ENCODE results near the gene FBXW8.

Gene FBXW8, protein sequence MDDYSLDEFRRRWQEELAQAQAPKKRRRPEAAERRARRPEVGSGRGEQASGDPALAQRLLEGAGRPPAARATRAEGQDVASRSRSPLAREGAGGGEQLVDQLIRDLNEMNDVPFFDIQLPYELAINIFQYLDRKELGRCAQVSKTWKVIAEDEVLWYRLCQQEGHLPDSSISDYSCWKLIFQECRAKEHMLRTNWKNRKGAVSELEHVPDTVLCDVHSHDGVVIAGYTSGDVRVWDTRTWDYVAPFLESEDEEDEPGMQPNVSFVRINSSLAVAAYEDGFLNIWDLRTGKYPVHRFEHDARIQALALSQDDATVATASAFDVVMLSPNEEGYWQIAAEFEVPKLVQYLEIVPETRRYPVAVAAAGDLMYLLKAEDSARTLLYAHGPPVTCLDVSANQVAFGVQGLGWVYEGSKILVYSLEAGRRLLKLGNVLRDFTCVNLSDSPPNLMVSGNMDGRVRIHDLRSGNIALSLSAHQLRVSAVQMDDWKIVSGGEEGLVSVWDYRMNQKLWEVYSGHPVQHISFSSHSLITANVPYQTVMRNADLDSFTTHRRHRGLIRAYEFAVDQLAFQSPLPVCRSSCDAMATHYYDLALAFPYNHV

DNA sequence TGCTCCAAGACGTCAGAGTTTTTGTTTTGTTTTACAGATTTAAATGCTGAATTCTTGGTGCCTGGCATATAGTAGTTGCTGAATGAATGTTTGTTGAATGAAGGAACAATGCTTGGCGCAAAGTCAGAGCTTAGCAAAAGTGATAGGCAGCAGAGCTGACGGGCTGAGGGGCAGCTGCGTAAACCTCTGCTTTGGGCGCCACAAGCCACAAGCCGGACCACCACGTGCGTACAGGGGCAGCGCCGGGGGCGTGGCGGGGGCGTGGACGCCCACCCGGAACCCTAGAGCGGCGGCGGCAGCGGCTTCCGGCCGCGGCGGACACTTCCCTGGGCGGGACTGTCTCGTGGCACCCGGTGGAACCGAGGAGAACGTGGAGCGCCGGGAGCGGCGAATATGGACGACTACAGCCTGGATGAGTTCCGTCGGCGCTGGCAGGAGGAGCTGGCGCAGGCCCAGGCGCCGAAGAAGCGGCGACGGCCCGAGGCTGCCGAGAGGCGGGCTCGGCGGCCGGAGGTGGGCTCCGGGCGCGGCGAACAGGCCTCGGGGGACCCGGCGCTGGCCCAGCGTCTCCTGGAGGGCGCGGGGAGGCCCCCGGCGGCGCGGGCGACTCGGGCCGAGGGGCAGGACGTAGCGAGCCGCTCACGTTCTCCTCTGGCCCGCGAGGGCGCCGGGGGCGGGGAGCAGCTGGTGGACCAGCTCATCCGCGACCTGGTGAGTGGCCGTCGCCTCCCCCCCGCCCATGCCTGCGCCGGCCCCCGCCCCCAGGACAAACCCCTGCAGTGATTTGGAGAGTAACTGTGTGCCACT is at the start of gene FBXW8:
Gene FBXW8, plus strand, starts transcription at position 306 of the 807 bp plus-strand sequence. Its CDS starts 88 bp downstream, at position 394.
- peak; percentile 69 for DNase-seq

DNA sequence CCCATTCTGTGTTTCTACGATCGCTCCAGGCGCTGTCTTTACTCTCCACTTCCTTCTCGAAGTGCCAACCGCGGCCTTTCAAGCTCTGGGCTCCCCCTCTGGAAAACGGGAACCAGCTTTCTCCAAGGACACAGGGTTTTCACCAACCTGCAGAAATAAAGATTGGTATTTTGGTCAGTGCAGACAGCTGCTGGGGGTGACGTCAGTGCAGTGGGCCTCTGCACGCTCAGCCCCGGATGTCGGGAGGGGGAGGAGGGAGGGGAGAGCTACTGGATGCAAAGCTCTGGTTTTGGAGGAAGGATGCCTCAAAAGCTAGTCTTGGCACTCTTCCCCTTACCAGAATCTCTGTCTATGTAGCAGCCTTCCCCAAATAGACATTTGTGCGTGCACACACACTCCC is 49.4 kb upstream of the FBXW8 start:
- DNase-seq, result peak; percentile 22

DNA sequence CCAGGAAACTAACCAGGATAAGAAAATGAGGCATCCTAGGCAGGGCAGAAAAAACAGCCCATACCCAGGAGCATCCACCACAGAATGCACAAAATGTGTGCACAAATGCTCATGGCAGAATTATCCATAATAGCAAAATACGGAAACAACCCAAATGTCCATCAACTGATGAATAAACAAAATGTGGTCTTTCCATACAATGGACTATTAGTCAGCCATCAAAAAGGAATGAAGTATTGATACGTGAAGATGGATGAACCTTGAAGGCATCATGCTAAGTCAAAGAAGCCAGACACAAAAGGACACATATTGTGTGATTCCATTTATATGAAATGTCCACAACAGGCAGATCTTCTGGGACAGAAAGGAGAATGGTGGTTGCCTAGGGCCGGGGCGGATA is 48.6 kb upstream of the FBXW8 start:
- DNase-seq, result no peak

DNA sequence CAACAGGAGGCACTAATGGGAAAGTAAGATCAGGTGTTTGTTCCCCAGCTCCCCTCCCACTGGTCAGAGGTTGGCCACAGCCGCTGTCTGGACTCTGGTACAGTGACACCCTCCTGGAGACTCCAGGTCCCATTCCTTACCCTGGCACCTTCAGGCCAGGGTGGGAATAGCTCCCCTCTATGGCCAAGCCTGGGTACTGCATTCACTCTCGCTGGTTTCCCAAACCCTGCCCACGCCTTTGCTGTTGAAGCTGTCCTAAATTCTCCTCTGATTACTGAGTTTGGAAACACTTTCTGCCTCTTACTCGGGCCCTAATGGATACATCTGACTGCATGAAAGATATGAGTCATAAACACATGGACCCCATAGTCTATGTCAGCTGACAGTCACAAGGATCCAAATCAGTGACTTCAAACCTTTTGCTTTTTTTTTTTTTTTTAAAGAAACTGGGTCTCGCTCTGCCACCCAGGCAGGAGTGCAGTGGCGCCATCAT is 47.4 kb upstream of the FBXW8 start:
- DNase-seq, result no peak

DNA sequence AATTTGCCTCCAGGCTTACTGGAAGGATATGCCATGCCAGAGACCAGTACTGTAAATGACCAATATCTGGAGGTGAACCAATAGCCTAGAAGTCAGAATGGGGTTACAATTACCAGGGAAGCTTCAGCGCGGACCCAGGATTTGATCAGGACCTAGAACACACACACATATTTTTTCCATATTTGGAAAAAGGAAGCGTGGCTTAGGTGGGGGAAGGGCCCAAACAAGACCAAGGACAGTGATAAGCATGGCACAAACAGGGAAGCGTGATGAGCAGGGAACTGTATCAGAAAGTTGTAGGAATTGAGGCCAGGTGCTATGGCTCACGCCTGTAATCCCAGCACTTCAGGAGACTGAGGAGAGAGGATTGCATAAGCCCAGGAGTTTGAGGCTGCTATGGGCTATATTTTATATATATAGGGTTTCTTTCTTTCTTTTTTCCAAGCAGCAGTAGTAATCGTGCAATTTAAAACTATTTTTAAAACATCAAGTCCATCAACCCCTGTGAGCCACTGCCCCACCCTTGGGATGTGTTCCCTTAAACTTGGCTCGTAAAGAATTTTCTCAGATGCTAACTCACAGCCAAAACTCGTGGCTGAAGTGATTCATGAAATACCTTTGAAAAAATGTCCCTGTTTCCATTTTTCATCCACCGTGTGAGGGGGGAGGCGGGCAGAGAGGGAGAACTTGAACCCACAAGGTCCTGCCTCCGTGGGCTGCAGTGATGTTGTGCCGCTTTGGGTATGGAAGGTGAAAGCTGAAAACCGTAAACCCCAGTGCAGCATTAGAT is 46.2 kb upstream of the FBXW8 start:
- no peak for DNase-seq

DNA sequence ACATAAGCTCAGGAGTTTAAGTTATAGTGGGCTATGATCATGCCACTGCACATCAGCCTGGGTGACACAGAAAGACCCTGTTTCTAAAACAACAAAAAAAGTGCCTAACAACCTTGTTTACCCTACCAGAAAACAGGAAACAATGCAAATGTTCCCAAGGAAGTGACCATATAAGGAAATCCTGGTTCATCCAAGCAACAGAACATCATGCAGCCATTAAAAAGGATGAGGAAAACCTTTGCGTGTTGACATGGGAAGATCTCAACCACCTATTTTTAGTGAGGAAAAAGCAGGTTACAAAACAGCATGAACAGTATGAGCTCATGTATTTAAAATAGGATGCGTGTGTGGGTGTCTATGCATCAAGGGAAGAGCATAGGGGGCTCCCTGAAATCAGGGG is 43.2 kb upstream of the FBXW8 start:
- DNase-seq, result no peak

DNA sequence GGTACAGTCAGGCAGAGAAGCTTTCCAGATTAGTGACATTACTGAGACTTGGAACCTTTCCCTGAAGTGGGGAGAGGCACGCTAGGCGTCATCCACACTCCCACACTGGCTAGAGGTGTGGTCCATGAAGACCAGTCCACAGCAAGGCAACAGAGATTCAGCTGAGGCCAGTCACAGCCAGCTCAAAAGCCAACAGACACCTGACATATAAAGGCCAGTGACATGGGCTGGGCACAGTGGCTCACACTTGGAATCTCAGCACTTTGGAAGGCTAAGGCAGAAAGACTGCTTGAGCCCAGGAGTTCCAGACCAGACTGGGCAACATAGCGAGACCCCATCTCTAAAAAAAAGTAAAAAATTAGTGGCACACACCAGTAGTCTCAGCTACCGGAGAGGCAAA is 40.4 kb upstream of the FBXW8 start:
- DNase-seq, result no peak

DNA sequence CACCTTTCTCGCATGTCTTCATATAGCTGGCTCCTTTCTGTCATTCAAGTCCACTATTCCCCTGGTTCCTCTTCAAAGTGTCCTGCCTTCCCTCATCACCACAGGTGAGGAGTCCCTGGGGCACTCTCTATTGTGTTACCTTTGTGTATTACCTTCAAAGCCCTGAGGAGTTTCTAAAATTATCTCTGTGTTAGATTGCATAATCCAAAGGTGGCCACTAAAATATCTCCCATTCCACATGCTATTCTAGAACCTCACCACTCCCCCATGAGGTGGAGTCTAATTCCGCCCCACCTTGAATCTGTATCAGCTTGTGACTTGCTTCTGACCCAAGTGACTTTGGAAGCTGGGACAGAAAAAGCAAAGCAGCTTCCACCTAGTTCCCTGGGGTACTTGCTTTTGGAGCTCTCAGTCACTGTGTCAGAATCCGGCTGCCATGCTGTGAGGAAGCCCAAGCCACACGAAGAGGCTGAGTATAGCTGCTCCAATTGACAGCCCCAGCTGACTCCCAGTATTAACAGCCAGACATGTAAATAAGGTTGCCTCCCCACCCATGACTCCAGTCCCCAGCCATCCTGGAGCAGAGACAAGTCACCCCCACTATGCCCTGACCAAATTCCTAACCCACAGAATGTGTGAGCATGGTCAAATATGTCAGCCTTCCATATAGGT is 36.3 kb upstream of the FBXW8 start:
- DNase-seq, result no peak

DNA sequence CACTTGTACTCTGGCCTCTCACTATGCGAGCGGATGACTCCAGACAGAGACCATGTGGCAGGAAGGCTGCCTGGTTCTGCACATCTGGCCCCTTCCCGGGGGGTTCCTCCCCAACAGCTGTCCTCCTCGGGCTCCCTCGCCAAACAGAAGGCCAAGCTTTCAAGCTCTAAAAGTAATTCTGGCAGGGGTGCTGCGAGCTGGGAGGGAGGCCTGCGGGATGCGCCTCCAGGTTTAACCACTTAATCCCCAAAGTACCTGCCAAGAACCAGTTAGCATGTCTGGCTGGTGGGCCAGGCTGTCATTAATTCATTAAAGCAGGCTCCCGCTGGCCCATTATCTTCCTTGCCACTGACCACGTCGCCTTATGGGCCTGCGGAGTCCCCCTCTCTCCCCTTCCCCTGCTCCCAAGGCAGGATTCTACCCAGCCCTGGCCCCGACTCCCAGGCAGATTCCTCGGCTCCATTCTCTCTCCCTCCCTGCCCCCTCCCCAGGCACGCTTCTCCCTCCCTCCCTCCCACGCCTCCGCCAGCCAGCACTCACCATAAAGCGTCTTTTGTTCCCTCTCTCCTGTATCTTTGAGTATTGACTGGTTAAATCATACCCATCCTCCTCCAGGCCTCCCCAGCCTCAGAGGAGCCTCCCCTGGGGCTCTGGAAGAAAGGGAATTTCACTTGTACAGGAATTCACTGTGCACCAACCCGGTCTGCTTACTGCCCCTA is 34.4 kb upstream of the FBXW8 start:
- DNase-seq, result no peak

DNA sequence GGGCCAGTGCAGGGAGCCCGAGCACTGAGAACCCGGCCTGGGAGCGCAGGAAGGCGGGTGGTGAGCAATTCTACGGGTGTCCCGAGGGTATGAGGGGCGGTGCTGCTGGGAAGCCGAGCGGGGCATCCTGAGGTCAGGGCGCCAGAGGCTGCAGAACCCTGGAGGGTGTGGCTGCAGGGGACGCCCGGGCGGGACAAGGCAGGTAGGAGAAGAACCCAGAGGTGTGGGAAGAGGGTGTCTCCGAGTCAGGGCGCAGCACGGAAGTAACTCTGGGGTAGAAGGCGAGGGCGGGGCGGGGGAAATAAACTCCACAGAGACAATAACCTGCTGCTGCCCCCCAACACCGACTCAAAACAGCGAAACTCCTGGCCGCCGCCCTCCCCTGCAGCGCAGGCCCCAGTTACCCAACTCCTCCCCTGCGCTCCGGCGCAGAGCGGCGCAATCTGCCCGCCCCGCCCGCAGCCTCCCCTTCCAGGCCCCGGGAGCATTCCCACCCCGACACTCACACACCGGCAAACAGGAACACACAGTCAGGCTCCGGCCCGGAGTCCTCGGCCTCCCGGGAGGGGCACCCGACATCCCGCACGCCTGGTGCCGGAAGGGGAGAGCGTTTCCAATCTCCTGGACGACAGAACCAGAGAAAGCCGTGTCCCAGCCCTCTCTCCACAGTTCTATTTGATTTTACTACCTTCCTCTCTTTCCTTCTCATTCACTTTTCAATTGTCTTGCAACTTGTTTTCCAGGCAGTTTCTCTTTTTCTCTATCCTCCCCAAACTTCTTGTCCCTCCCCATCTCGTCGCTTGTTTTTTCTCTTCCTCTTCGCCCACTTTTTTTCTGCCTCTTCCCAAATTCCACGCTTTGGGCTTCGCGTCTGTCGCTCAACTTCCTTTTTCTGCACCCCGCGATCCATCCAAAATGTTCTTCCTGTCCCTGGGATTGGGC is 31.9 kb upstream of the FBXW8 start:
- no peak for DNase-seq

DNA sequence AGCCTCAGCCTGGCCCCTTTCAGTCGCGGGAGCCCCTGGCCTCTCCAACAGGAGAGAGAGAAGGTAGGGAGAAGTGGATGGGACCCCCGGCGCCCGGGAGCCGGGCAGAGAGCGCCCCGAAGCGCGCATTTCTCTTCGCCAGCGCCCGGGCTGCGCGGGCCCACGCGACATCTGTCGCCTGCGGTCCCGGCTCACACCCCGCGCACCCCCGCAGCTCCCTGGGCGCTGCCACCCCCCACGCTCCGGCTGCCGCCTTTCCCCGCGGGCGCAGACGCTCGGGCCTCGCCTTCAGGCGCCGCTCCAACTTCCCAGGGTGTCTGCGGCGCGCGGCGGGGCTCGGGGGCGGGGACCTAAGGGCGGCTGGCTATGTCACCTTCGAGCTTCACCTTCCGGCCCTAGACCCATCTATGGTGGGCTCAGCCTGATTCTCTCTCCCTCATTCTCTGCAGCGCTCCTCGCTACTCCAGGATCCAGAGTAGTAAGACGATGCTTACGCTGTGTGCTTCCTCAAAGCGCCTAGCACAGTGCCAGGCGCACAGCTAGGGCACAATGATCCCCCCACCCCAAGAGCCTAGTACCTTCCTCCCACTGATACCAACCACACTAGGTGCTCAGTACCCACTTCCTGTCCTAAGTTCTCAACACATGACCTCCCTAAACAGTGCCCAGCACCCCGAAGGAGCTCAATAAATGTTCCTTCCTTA is 31.1 kb upstream of the FBXW8 start:
- DNase-seq, result no peak

DNA sequence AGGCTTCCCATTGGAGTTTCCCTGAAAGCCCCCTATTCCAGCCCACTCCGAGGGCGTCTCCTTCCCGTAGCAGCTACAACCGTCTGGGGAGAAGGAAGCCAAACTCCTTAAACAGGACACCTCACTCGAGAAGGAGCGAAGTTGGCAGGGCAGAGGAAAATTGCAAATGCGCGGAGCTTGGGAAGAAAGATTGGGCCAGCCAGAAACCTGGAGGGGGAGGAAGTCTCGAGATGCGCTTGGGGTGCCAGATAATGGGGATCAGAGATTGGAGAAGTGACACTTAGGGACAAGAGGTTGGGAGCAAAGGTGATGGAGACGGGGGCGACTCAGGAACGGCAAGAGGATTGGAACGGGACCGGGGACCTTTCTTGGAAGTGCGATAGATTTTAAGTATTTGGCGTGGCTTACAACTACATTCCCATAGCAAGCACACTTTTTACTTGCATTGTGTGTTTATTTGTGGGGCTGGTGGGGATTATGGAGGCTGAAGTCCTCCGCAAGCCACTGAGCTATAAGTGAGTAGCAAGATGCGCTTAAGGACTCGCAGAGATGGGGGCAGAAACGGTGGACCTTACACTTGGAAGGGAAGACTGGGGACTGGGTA is 30.4 kb upstream of the FBXW8 start:
- DNase-seq, result no peak

DNA sequence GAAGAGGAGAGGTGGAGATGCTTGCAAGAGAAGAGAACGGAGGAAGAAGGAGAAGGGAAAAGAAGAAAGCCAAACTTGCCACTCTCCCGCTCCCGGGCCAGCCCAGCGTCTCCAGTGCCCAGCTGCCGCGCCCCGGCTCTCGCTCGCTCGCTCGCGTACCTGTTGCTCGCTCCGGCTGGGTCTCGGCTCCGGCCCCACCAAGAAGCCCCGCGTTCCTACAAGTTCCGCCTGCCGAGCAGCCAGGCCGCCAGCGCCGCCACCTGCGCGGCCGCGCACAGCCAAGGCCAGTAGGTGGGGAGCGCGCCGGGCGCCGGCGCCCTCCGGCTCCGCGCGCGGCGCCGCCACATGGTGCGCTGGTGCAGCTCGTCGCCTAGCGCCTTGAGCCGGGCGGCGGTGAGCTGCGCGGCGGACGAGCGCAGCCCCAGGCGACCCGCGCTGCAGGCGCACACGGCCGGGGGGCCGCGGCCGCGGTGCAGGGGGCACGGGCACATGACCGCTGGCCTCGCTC is 29.9 kb upstream of the FBXW8 start:
- DNase-seq, result peak; percentile 37

DNA sequence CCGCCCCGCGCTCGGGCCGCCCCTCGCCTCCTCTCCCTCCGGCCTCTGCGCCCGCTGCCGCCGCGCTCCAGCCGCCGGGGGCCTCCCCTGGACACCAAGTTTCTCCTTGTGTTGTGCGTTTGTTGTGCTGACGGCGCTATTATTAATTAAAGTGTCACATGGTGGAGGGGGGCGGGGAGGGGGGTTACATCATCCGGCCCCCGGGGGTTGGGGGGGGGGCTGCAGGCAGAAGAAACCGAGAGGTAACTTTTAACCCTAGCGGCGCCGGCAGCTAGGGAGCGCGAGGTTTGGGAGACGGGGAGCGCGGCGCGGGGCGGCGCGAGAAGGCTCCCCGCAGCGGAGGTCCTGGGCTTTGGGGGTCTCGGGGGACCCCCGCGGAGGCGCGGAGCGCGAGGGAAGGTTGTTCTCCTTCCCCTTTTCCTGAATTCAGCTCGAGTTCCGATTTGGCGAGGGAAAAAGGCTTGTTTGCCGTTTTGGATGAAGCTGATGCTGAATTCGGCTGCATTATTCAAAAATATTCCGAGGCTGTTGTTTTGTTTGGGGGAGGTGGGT is 29.3 kb upstream of the FBXW8 start, which contains the start of gene HRK:
Gene HRK, minus strand, starts transcription at position 117 of the 552 bp plus-strand sequence. CDS start 134 bp downstream, outside the sequence.
- DNase-seq, result peak; percentile 14

DNA sequence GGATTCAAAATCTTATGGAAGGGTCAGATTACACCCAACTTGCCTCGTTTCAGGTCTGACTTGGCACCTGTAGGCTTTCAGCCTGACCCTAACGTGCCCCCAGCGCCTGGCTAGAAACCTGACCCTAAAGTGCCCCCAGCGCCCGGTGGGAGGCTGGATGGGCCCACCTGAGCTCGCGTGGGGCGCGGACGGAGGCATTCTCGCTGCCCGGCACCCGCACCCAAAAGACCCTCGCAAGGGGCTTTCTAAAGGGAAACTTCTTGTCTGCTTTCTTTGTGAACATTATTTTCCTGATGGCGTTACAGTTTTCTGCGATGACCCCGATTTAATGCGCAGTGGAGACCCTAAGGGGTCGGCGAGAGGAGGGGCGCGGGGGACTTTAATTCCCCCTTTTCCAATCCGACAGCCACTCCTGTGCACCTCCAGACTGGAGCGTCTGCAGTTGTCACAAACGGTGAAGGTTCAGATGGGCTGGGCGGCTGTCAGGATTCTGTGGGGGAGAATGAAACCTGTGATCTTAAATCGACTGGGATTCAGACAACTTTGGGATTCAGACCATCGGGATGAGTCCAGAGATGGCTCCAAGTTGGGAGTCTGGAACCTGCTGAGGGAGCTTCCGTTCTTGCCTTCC is 28.8 kb upstream of the FBXW8 start:
- no peak for DNase-seq

DNA sequence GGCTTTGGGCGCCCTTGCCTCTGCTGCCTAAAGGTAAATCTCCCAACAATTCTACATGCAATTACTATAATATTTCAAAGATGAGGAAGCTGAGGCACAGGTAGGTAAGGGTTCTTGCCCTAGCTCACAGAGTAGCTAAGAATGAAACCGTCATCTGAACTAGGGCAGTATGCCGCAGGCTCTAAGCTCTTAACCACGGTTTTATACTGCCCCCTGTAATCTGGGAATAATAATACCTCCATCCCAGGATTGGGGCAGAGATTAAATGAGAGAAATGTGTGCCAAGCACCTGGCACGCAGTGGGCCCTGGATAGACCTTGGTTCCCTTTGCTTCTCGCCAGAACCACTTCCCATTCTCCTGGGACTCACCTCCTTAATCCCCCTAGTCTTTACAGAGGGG is 28.0 kb upstream of the FBXW8 start:
- no peak for DNase-seq

DNA sequence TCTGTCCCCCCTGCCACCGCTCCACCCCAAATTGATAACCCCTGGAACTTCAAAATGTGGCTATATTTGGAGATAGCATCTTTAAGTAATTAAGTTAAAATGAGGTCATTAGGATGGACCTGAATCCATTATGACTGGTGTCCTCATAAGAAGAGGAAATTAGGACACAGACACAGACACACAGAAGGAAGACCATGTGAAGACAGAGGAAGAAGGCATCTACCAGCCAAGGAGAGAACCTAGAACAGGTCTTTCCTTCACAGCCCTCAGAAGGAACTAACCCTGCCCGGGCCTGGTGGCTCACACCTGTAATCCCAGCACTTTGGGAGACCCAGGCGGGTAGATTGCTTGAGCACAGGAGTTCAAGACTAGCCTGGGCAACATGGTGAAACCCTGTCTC is 25.9 kb upstream of the FBXW8 start:
- no peak for DNase-seq

DNA sequence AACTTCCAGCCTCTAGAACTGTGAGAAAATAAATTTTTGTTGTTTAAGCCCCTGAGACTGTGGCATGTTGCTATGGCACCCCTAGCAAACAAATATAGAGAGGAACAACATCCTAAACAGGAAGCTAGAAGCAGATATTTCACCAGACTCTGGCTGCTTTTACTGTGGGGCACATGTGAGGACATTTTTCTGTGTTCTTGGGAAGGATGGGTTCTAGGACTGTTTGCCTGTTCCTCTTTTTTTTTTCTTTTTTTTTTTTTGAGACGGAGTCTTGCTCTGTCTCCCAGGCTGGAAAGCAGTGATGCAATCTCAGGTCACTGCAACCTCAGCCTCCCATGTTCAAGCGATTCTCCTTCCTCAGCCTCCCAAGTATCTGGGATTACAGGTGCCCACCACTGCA is 25.3 kb upstream of the FBXW8 start:
- DNase-seq, result no peak

Data from activated naive CD4-positive, alpha-beta T cell treated with anti-CD3 and anti-CD28 coated beads, Interleukin-2, amount 50 U/mL, for 16 hours (primary cell).